GM19193 (cell line): ENCODE measurements around the gene TMEM95.

Source experiments
- POLR2A ChIP-seq: IDR thresholded peaks from 4 replicates; pipeline ENCODE4 v1.6.1; 2011; ENCODE audit not compliant: insufficient read depth, insufficient read length; ENCODE audit errors: extremely low read depth

The TMEM95 gene

GRCh38 chr17:7380855-7381683 is 26.1 kb downstream of the TMEM95 start, which contains the start of gene TNK1:
Gene TNK1, plus strand, starts transcription at chr17:7381089. Its CDS starts 1,838 bp downstream, at chr17:7382927.
- no peak for TF ChIP-seq POLR2A

GRCh38 chr17:7382901-7383300 is 27.9 kb downstream of the TMEM95 start:
- no peak for TF ChIP-seq POLR2A

DNA sequence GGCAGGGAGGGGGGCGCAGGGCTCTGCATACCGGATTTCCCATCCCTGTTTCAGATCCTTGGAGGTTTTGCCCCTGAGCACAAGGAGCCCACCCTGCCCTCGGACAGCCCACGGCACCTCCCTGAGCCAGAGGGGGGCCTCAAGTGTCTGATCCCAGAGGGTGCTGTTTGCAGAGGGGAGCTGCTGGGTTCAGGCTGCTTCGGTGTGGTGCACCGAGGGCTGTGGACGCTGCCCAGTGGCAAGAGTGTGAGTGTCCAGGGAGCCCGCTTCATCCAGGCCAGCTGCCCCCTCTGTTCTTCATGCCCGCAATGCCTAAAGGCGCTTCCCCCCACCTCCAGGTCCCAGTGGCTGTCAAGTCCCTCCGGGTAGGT is 28.4 kb downstream of the TMEM95 start:
- TF ChIP-seq POLR2A, result no peak

GRCh38 chr17:7383742-7384488 is 29.0 kb downstream of the TMEM95 start:
- TF ChIP-seq POLR2A, result peak; percentile 43

DNA sequence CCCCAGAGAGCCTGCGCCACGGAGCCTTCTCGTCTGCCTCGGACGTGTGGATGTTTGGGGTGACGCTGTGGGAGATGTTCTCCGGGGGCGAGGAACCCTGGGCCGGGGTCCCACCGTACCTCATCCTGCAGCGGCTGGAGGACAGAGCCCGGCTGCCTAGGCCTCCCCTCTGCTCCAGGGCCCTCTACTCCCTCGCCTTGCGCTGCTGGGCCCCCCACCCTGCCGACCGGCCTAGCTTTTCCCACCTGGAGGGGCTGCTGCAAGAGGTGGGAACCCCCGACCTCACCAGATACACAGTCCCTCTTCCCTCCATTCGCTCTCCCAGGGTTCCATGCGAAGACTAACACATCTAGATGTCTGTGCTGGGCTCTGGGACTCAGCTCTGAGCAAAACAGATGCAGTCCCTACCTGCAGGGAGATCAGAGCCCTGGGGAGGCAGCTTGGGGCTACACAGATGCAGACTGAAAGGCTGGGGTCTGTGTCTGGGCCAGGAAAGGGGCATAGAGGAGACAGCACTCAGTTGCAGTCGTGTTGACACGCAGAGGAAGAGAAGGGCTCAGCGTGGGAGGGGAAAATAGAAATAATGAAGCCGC is 29.6 kb downstream of the TMEM95 start:
- TF ChIP-seq POLR2A, result no peak

- no peak for TF ChIP-seq POLR2A
Measured at GRCh38 chr17:7388856-7389255, 33.9 kb downstream of the TMEM95 start.

GRCh38 chr17:7389924-7390910 is 35.3 kb downstream of the TMEM95 start:
- TF ChIP-seq POLR2A, result no peak

- TF ChIP-seq POLR2A, result no peak
Measured at GRCh38 chr17:7391307-7391706, 36.4 kb downstream of the TMEM95 start.

DNA sequence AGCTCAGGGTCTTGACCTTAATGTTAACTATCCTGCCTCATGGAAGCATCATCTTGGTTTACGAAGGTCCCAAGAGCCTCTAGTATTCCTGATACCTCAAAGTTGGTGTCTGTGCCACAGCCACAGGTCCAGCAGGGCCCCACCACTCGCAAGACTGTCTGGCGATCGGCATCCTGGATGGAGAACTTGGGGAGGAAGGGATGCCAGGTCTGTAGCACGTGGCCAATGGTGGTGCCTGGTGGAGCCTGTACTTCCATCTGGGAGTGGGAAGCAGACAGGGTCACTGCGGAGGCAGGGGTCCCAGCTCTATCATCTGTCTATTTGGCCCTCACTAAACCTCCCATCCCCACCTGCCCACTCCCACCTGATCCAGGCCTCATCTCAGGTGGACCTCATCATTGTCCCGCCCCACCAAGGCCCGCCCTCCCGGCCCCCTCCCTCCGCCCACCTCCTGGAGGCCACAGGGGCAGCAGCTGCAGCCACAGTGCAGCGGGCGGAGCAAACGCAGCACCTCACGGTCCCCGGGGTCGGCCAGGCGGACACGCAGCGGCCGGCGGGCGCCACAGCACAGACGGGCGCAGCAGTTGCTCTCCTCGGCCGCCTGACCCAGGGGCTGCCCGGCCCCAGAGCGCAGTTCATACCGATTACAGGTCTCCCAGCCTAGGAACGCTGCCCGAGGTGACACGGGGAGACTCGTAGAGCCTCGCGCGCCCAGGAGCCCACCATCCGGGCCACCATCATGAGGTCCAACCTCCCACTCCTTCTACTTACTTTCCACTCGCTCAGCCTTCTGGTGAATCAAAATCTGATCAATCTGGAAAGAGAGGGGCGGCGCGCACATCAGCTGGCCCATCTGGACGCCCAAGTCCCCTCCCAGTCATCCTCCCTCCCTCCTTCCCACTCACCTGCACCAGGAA is 38.0 kb downstream of the TMEM95 start:
- TF ChIP-seq POLR2A, result no peak

DNA sequence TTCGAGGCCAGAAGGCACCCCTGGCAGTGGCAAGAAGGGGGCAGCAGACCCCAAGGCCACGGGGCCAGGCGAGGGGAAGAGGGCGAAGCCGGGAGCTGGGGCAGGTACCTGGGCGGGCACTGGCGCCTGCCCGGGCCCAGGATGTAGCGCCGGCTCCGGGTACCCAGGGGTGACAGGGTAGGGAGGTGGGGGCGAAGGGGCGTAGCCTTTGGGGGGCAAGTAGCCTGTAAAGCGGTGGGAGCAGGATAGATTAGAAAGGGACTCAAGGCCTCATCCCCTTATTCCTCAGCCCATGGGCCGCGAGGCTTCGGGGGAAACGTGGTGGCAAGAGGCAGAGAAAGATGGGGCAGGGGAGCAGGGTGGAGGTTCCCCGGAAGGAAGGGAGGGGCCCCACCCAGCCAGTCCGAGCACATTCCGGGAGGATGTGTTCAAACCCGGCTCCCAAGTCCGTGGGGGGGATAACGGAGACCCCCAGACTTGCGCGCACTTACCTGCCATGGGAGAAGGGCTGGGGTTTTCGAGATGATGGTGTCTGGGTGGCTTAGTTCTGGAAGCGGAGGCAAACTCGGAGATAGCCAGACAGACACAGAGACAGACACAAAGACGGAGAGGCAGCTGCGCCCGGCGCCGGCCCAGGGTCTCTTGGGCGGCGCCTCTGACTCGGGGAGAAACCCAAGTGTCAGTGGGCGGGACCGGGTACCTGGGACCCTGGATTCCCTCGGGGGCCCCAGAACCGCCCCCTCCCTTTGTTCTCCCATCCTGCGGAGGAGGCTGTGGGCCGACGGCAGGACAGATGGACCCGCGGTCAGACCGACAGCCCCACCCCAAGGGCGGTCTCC is 38.9 kb downstream of the TMEM95 start:
- no peak for TF ChIP-seq POLR2A

GRCh38 chr17:7394452-7395191 is 39.7 kb downstream of the TMEM95 start, which contains the start of gene PLSCR3:
Gene PLSCR3, minus strand, starts transcription at chr17:7394525. Its CDS starts 415 bp downstream, at chr17:7394110.
- TF ChIP-seq POLR2A, result peak; percentile 72

GRCh38 chr17:7396147-7396546 is 41.2 kb downstream of the TMEM95 start:
- TF ChIP-seq POLR2A, result no peak
